ENCODE results near the gene ZBBX.

DNA sequence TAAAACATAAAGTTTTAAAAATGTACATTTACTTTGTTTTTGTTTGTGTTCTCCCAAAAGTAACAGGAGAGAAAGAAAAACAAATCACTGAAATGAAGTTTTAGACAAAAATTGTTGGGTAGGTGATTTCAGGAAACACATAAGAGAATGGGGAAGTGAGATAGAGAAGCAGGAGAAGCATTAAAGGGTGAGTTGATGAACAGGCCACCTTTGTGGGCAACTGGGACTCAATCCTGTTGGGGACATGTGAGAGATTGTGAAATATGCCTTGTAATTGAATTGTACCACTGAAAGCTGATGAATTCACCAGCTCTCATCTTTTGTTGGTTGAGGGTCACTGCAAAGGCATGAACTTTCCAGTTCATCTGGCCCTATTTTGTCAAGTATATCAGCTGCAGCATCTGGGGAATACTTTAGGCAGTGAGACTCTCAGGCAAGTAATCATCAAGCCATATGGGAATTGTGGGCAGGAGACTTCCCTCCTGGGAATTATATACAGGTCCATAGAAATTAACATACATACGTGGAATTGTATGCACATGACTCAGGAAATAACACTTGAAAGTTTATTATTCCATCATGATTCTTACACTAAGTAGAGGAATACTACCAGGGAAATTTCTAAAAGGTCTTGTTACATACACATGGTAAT is 181.0 kb downstream of the ZBBX start:
- TF ChIP-seq EZH2 (IDR thresholded peaks at IDR 0.05) (no peak), POLR2AphosphoS5 (IDR thresholded peaks at IDR 0.05; ENCODE audit: borderline replicate concordance, low read depth, low read length) (no peak), FOXP2 (optimal IDR thresholded peaks at IDR 0.05; ENCODE audit: control extremely low read depth, extremely low read length, insufficient read depth) (no peak)
